Thoracic aorta (tissue), 2 donors: ENCODE data around the gene ABCC12. TPM values are rescaled to one million over a fixed set of nuclear protein-coding genes. Genes with fewer than 3 reads are reported as not detected.
"Not testable (repeated sequence)": the region's sequence is repeated elsewhere in the genome, so short reads cannot be mapped to it uniquely, and the experiment has no call there.

Experiments used
- ATAC-seq: fragments of 150-250 bp; one replicate; pipeline ENCODE4 v1.8.0; 2017; ENCODE audit warnings: low read depth; ENCODE audit not compliant: insufficient number of reproducible peaks, low FRiP score
- DNase-seq: peaks from one replicate; pipeline ENCODE4 v3.0.0-alpha.2; 2020; ENCODE audit warnings: low spot score
- H3K27ac ChIP-seq, 2 donors: fragments of 200-600 bp; sonication (generic); 1 replicate in 1 of 2; 2 replicates in 1 of 2; pipeline ENCODE4 v1.5.1; 2016; ENCODE audit warnings: mild to moderate bottlenecking in 2 of 2, moderate library complexity in 2 of 2
- H3K27me3 ChIP-seq: fragments of 200-600 bp; sonication (generic); replicated peaks from 2 replicates; pipeline ENCODE4 v1.6.0; 2016; ENCODE audit warnings: mild to moderate bottlenecking; ENCODE audit not compliant: insufficient read depth
- H3K36me3 ChIP-seq: fragments of 200-600 bp; sonication (generic); one replicate; pipeline ENCODE4 v1.5.1; 2016
- H3K4me1 ChIP-seq, 2 donors: fragments of 200-600 bp; sonication (generic); 1 replicate in 1 of 2; 2 replicates in 1 of 2; pipeline versions ENCODE4 v1.5.1 to v1.6.0; 2016; ENCODE audit warnings: low read depth in 2 of 2, mild to moderate bottlenecking in 1 of 2; ENCODE audit not compliant: control insufficient read depth in 1 of 2
- H3K4me3 ChIP-seq: fragments of 200-600 bp; sonication (generic); 2 replicates; pipeline ENCODE4 v1.5.1; 2016; ENCODE audit warnings: mild to moderate bottlenecking
- H3K9me3 ChIP-seq: fragments of 200-600 bp; sonication (generic); 2 replicates; pipeline ENCODE4 v1.5.1; 2016
- total RNA-seq, 2 donors: library from RNA; depleted of rRNA; stranded (reverse); fragments of >200 nt; gene quantifications; one replicate each; pipeline versions ENCODE4 v1.1.0 to v1.2.3, GENCODE V29; 2016
- TF ChIP-seq, protein P1 (sequence below): fragments of 200-600 bp; sonication (generic); IDR thresholded peaks from one replicate; pipeline ENCODE4 v1.5.1; 2019; ENCODE audit warnings: antibody characterized with exemption

ABCC12 gene
- total RNA-seq, 2 donors from 2014 or later: not detected

DNA sequence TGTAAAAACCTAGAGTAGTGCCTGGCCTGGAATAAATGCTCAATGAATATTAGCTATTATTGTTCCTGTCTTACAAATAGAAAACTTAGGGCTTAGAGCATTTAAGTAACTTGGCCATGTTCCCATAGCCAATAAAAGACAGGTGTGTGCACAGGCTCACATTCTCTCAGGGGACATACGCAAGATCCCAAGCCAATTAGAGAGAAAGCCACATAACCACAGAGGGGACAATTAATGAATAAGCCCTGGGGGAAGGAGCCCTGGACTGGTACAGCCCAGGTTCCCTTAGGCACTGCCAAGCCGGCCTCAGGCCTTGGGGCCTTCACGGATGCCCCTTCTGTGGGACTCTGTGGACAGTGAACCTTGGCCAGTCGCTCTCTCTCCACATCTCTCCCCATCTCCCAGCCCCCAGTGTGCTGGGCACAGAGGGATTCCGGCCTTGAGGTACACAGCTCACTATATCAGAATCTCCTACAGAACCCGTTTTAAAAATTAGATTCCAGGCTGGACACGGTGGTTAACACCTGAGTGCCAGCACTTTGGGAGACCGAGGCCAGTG, 27.3 kb upstream of the ABCC12 start:
- DNase-seq (no peak), ATAC-seq (no peak)
- Histone ChIP-seq H3K4me1 (no peaks in the 10 kb centered on the region), H3K36me3 (no peaks in the 10 kb centered on the region), H3K4me3 (no peak overlapping the region), H3K9me3 (no peaks in the 10 kb centered on the region), H3K27ac (no peak overlapping the region), H3K27me3 (no peaks in the 10 kb centered on the region)
- TF ChIP-seq, protein P1, sequence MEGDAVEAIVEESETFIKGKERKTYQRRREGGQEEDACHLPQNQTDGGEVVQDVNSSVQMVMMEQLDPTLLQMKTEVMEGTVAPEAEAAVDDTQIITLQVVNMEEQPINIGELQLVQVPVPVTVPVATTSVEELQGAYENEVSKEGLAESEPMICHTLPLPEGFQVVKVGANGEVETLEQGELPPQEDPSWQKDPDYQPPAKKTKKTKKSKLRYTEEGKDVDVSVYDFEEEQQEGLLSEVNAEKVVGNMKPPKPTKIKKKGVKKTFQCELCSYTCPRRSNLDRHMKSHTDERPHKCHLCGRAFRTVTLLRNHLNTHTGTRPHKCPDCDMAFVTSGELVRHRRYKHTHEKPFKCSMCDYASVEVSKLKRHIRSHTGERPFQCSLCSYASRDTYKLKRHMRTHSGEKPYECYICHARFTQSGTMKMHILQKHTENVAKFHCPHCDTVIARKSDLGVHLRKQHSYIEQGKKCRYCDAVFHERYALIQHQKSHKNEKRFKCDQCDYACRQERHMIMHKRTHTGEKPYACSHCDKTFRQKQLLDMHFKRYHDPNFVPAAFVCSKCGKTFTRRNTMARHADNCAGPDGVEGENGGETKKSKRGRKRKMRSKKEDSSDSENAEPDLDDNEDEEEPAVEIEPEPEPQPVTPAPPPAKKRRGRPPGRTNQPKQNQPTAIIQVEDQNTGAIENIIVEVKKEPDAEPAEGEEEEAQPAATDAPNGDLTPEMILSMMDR: no peak

DNA sequence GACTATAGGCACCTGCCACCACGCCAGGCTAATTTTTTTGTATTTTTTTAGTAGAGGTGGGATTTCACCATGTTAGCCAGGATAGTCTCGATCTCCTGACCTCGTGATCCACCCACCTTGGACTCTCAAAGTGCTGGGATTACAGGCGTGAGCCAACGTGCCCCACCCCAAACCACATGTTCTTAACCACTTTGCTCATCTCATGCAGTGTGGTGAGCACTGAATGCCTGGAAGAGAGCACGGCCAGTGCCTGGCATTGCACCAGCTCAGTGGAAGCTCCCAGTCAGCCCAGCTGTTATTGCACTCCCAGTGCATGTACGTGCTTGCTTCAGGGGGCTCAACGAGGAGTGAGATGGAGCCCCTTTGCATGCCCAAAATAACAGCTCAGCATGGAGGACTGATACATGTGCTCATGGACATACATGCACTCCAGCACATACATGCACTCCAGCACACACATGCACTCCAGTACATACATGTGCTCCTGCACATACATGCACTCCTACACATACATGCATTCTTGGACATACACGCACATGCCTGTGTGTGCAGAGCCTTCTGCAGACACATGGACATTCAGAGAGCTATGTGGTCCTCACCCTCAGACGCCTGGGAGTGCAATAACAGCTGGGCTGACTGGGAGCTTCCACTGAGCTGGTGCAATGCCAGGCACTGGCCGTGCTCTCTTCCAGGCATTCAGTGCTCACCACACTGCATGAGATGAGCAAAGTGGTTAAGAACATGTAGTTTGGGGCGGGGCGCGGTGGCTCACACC, 26.1 kb upstream of the ABCC12 start:
- not testable (repeated sequence) for H3K9me3 ChIP-seq, DNase-seq, H3K27ac ChIP-seq, H3K27me3 ChIP-seq, H3K4me1 ChIP-seq, H3K4me3 ChIP-seq, ATAC-seq, H3K36me3 ChIP-seq

DNA sequence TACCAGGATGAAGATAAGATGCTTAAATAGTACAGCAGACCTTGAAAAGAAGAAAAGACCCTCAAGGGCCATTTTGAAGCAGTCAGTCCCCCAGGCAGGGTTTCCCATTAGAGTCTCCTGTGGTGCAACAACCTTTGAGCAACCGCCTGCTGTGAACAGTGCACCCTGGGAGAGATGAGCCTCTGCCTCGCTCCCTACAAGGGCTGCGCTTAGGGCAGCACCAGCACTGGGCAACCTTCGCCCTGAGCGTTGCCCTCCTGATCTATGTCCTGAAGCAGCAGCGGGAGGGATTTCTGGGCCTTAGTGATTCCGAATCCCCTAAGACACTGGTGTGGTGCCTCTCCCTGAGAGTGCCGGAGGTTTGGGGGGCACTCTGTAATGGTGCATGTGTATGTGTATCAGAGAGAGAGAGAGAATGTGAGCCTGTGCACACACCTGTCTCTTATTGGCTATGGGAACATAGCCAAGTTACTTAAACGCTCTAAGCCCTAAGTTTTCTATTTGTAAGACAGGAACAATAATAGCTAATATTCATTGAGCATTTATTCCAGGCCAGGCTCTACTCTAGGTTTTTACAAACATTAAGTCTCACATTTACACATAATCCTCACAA, 25.2 kb upstream of the ABCC12 start:
- Histone ChIP-seq H3K27ac (no peak overlapping the region), H3K4me1 (no peaks in the 10 kb centered on the region), H3K27me3 (no peaks in the 10 kb centered on the region), H3K4me3 (no peak overlapping the region), H3K36me3 (no peaks in the 10 kb centered on the region), H3K9me3 (no peaks in the 10 kb centered on the region)
- DNase-seq (no peak), ATAC-seq (no peak)
- TF ChIP-seq, protein P1: no peak

DNA sequence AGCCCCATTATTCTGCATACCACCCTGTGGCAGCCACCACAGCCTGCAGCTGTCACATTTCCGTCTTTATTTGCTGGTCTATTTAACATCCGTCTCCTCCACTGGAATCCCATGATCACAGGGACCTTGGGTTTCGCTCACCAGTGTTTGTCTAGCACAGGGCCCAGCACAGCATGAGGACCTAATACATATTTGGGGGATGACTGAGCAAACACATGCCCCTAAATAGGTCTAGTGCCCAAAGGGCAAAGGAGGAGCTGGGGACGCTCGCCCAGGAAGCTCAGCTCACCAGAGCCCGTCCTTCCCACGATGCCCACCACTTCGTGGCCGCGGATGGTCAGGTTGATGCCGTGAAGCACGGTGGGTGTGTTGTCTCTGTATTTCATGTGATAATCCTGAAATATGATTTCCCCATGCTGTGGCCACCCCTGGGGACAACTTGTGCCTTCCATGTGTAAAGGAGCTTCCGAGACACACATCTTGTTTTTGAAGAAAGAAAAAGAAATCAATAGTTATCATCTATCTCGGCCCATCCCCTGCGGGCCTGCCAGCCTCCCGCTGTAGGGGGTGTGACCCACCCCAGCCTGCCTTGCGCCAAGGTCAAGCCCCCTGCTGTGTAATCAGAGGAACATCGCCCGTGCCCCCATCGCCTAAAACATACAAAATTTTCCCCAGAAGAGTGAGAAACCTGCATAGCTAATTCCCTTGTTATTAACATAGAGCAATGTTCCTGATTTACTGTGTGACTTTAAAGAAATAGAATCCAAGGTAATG, 21.0 kb upstream of the ABCC12 start:
- no peaks in the 10 kb centered on the region for H3K27me3 ChIP-seq
- no peaks in the 10 kb centered on the region for H3K9me3 ChIP-seq
- ATAC-seq (no peak), DNase-seq (no peak)
- TF ChIP-seq, protein P1: no peak
- H3K4me1 ChIP-seq: no peaks in the 10 kb centered on the region
- H3K27ac ChIP-seq: no peak overlapping the region
- no peaks in the 10 kb centered on the region for H3K36me3 ChIP-seq
- H3K4me3 ChIP-seq: no peak overlapping the region

DNA sequence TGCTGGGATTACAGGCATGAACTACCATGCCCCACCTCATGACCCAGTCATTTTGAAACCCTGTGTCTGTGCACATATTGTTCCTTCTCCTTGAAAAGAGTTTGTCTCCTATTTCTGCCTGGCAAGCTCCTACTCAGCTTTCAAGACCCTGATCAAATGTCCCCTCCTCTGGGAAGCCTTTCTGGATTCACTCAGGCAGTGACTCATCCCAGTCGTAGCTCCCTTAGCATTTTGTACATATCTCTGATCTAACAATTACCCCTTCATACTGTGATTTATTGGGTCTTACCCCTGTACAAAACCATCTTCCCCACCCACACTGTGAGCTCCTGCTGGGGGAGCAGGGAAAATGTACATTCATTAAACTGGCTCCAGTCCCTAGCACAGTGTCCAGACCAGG, 18.1 kb upstream of the ABCC12 start:
- no peaks in the 10 kb centered on the region for H3K36me3 ChIP-seq
- no peak overlapping the region for H3K27ac ChIP-seq
- no peak overlapping the region for H3K4me3 ChIP-seq
- DNase-seq (no peak), ATAC-seq (no peak)
- TF ChIP-seq, protein P1: no peak
- no peaks in the 10 kb centered on the region for H3K9me3 ChIP-seq
- no peaks in the 10 kb centered on the region for H3K4me1 ChIP-seq
- no peaks in the 10 kb centered on the region for H3K27me3 ChIP-seq
